Kidney (tissue), 14 donors: ENCODE measurements around the gene PUM1. TPM values are rescaled to one million over a fixed set of nuclear protein-coding genes. Genes with fewer than 3 reads are reported as not detected.

Source experiments
- DNase-seq, 5 donors: peaks; one replicate each; pipeline ENCODE4 v3.0.0-alpha.2; 2013 to 2020
- FAIRE-seq: peaks from 2 replicates; lab custom pipeline; 2012; peaks lifted over from hg19 to GRCh38; lab: Jason Lieb, UNC
- H3K27ac ChIP-seq, 2 donors: one replicate each; pipeline ENCODE4 v1.7.0; 2013; ENCODE audit warnings: low read depth in 2 of 2, low read length in 2 of 2, inconsistent platforms in 1 of 2
- H3K27me3 ChIP-seq: one replicate; pipeline ENCODE4 v1.7.1; 2013; ENCODE audit warnings: low read length, inconsistent platforms; ENCODE audit not compliant: control insufficient read depth, insufficient read depth
- H3K36me3 ChIP-seq, 3 donors: one replicate each; pipeline versions ENCODE4 v1.7.0 to v1.7.1; 2013; ENCODE audit warnings: low read length in 3 of 3, control low read depth in 1 of 3, inconsistent platforms in 1 of 3; ENCODE audit not compliant: insufficient read depth in 3 of 3, control insufficient read depth in 2 of 3
- H3K4me1 ChIP-seq, 3 donors: one replicate each; pipeline versions ENCODE4 v1.7.0 to v1.7.1; 2013; ENCODE audit warnings: low read length in 3 of 3, inconsistent platforms in 1 of 3, low read depth in 1 of 3; ENCODE audit not compliant: control insufficient read depth in 2 of 3, insufficient read depth in 2 of 3
- H3K4me3 ChIP-seq, 3 donors: one replicate each; pipeline versions ENCODE4 v1.7.0 to v1.8.1; 2013; ENCODE audit warnings: low read length in 3 of 3, control low read depth in 1 of 3, inconsistent platforms in 1 of 3
- H3K9ac ChIP-seq, 3 donors: one replicate each; pipeline versions ENCODE4 v1.7.0 to v1.7.1; 2013; ENCODE audit warnings: low read length in 3 of 3, control low read depth in 1 of 3, inconsistent platforms in 1 of 3
- H3K9me3 ChIP-seq, 3 donors: one replicate each; pipeline versions ENCODE4 v1.7.0 to v1.7.1; 2013; ENCODE audit warnings: low read length in 3 of 3, control low read depth in 1 of 3, inconsistent platforms in 1 of 3; ENCODE audit not compliant: control insufficient read depth in 2 of 3, insufficient read depth in 1 of 3
- CTCF ChIP-seq: IDR thresholded peaks from 3 replicates; pipeline ENCODE4 v1.5.1; 2012; ENCODE audit warnings: mild to moderate bottlenecking, moderate library complexity, borderline replicate concordance; ENCODE audit not compliant: insufficient read depth; ENCODE audit errors: extremely low read depth
- intact Hi-C: fragments of 100-400 bp; cut with DNase I; formaldehyde crosslinking; loops from one replicate; pipeline ENCODE4 v1.11.1; 2022
- polyA plus RNA-seq: library from polyadenylated mRNA; stranded (reverse); fragments of 350-450 nt; fragmentation: Illumina TruSeq; extraction: RNeasy Lipid Tissue Mini Kit (QIAGEN cat#74804); gene quantifications from one replicate; pipeline ENCODE4 v1.2.3, GENCODE V29; 2014; ENCODE audit warnings: low read depth, low replicate concordance; ENCODE audit not compliant: insufficient read depth
- total RNA-seq: library from RNA; stranded (reverse); fragmentation: NEBNext Ultra II Directional; extraction: Animal tissue kit (Norgen Biotek cat#: 25700); gene quantifications from one replicate; pipeline ENCODE4 v1.2.1, GENCODE V29; 2021
- donor health status: control.
- donor health status: control.
- donor health status: control.
- donor health status: control.
- donor health status: control.
- donor health status: DM: yes; HTN: yes; CAD: no.
- donor health status: Normal renal cell carcinoma (clear cell type).

PUM1 gene
- total and polyA plus RNA-seq, 2 donors from 2014 or later, result 19.1 to 150 TPM

- FAIRE-seq, result no peak
- peak in 3 of 5 donors; percentile 7 to 76 (median 40) for DNase-seq
- Histone ChIP-seq H3K9me3 (no peaks in the 10 kb centered on the region), H3K27me3 (no peaks in the 10 kb centered on the region), H3K9ac (peak overlapping the region in 1 of 3 donors; percentile 46), H3K4me3 (peak overlapping the region in 1 of 3 donors; percentile 44), H3K36me3 (no peaks in the 10 kb centered on the region), H3K27ac (no peak overlapping the region), H3K4me1 (peaks cover 0 to 16% (median 0%) of the 10 kb centered on the region in 3 donors)
- TF ChIP-seq CTCF, result no peak
- intact Hi-C loops, result no loop called here
Measured at GRCh38 chr1:30906631-30907441, 158.7 kb downstream of the PUM1 start.

GRCh38 chr1:30905916-30906620, 159.4 kb downstream of the PUM1 start:
- intact Hi-C loops, result no loop called here
- Histone ChIP-seq H3K27me3 (no peaks in the 10 kb centered on the region), H3K4me3 (no peak overlapping the region), H3K36me3 (no peaks in the 10 kb centered on the region), H3K27ac (no peak overlapping the region), H3K4me1 (peaks cover 0 to 19% (median 0%) of the 10 kb centered on the region in 3 donors), H3K9ac (no peak overlapping the region), H3K9me3 (no peaks in the 10 kb centered on the region)
- FAIRE-seq (no peak), DNase-seq (peak in 2 of 5 donors; percentile 50 to 58)
- TF ChIP-seq CTCF, result no peak

GRCh38 chr1:30905403-30905802, 160.1 kb downstream of the PUM1 start:
- H3K4me3 ChIP-seq, result no peak overlapping the region
- H3K9me3 ChIP-seq, result no peaks in the 10 kb centered on the region
- intact Hi-C loops, result no loop called here
- no peak overlapping the region for H3K27ac ChIP-seq
- H3K36me3 ChIP-seq, result no peaks in the 10 kb centered on the region
- H3K27me3 ChIP-seq, result no peaks in the 10 kb centered on the region
- peak in 1 of 5 donors; percentile 16 for DNase-seq
- peaks cover 0 to 19% (median 0%) of the 10 kb centered on the region in 3 donors for H3K4me1 ChIP-seq
- FAIRE-seq, result no peak
- no peak overlapping the region for H3K9ac ChIP-seq
- no peak for TF ChIP-seq CTCF
